ENCODE results near the gene TRABD2B. TPM values are rescaled to one million over a fixed set of nuclear protein-coding genes. Genes with fewer than 3 reads are reported as not detected.
A peak's percentile ranks its signal among the peaks of the same experiment; 100 is the strongest.

The TRABD2B gene
- total and polyA plus RNA-seq, 11 donors = 0.31 to 1.1 (median 0.80) TPM

GRCh38 chr1:47872886-47873285 lies 124.3 kb downstream of the TRABD2B start:
- TF ChIP-seq CTCF (IDR thresholded peaks at IDR 0.05) (no peak), POLR2A (IDR thresholded peaks at IDR 0.05) (no peak)
- Histone ChIP-seq H3K36me3 (no peaks in the 10 kb centered on the region), H3K4me3 (no peak overlapping the region), H3K4me1 (peaks cover 0 to 26% (median 7%) of the 10 kb centered on the region in 12 donors), H3K9me3 (no peaks in the 10 kb centered on the region), H3K27ac (no peak overlapping the region), H3K27me3 (no peaks in the 10 kb centered on the region)
- ATAC-seq = no peak
- 95 to 98% (median 96%) methylated on average over 3 of the region's 3 CpGs for WGBS, 4 donors
- intact Hi-C loops (cut with DNase I) = no loop called here
- no peak for DNase-seq

GRCh38 chr1:47871799-47872353 lies 125.3 kb downstream of the TRABD2B start:
- no peak overlapping the region for H3K4me3 ChIP-seq
- no peak for TF ChIP-seq POLR2A (IDR thresholded peaks at IDR 0.05)
- TF ChIP-seq CTCF (IDR thresholded peaks at IDR 0.05) = no peak
- H3K9me3 ChIP-seq = no peaks in the 10 kb centered on the region
- peaks cover 0 to 29% (median 7%) of the 10 kb centered on the region in 12 donors for H3K4me1 ChIP-seq
- DNase-seq (no peak), ATAC-seq (peak in 3 of 4 donors; percentile 30 to 38 (median 34))
- intact Hi-C loops (cut with DNase I) = no loop called here
- H3K27me3 ChIP-seq = no peaks in the 10 kb centered on the region
- no peak overlapping the region for H3K27ac ChIP-seq
- no peaks in the 10 kb centered on the region for H3K36me3 ChIP-seq
- 72 to 93% (median 87%) methylated on average over 1 to 2 of the region's 2 CpGs for WGBS, 4 donors

GRCh38 chr1:47870946-47871676 lies 126.1 kb downstream of the TRABD2B start:
- 71 to 83% (median 76%) methylated on average over 8 of the region's 8 CpGs for WGBS, 4 donors
- DNase-seq (no peak), ATAC-seq (no peak)
- Histone ChIP-seq H3K4me3 (no peak overlapping the region), H3K27ac (no peak overlapping the region), H3K27me3 (no peaks in the 10 kb centered on the region), H3K9me3 (no peaks in the 10 kb centered on the region), H3K4me1 (peaks cover 0 to 27% (median 7%) of the 10 kb centered on the region in 12 donors), H3K36me3 (no peaks in the 10 kb centered on the region)
- intact Hi-C loops (cut with DNase I) = no loop called here
- TF ChIP-seq CTCF (IDR thresholded peaks at IDR 0.05) = no peak
- TF ChIP-seq POLR2A (IDR thresholded peaks at IDR 0.05) = no peak

GRCh38 chr1:47870480-47870879 lies 126.7 kb downstream of the TRABD2B start:
- no peak for ATAC-seq
- WGBS, 4 donors = 83 to 91% (median 87%) methylated on average over 4 of the region's 4 CpGs
- H3K27me3 ChIP-seq = no peaks in the 10 kb centered on the region

More at GRCh38 chr1:47870480-47870879, 126.7 kb downstream of the TRABD2B start:
- H3K4me1 ChIP-seq = peaks cover 0 to 21% (median 7%) of the 10 kb centered on the region in 12 donors
- TF ChIP-seq CTCF (IDR thresholded peaks at IDR 0.05) = no peak
- TF ChIP-seq POLR2A (IDR thresholded peaks at IDR 0.05) = no peak
- no peak overlapping the region for H3K4me3 ChIP-seq
- no peaks in the 10 kb centered on the region for H3K36me3 ChIP-seq
- no peak overlapping the region for H3K27ac ChIP-seq
- no peaks in the 10 kb centered on the region for H3K9me3 ChIP-seq
- DNase-seq = no peak
- intact Hi-C loops (cut with DNase I) = no loop called here
